Nucleus accumbens (tissue), 56 donors: ENCODE data around the gene POLA2.
"Not testable (repeated sequence)": the region's sequence is repeated elsewhere in the genome, so short reads cannot be mapped to it uniquely, and the experiment has no call there.

Source experiments
- DNase-seq, 56 donors: peaks; one replicate each; lab custom pipeline; 2025; lab: John Stamatoyannopoulos, UW

Gene POLA2

GRCh38 chr11:65325435-65325834 is 63.7 kb downstream of the POLA2 start:
- no peak for DNase-seq

- DNase-seq, result no peak
Observed at GRCh38 chr11:65327021-65327420, 65.3 kb downstream of the POLA2 start.

GRCh38 chr11:65329478-65329877 is 67.7 kb downstream of the POLA2 start:
- no peak for DNase-seq

GRCh38 chr11:65329944-65330403 is 68.2 kb downstream of the POLA2 start:
- DNase-seq, result peak in 51 of 56 donors; percentile 10 to 96 (median 65)

GRCh38 chr11:65330544-65330943 is 68.8 kb downstream of the POLA2 start:
- no peak for DNase-seq

GRCh38 chr11:65332591-65332990 is 70.8 kb downstream of the POLA2 start:
- DNase-seq, result not testable (repeated sequence)

- no peak for DNase-seq
Observed at GRCh38 chr11:65334696-65335295, 73.0 kb downstream of the POLA2 start.

- DNase-seq, result no peak
Observed at GRCh38 chr11:65338676-65339075, 76.9 kb downstream of the POLA2 start.

- peak in 5 of 56 donors; percentile 10 to 52 (median 22) for DNase-seq
Observed at GRCh38 chr11:65340226-65340625, 78.5 kb downstream of the POLA2 start.

- no peak for DNase-seq
Observed at GRCh38 chr11:65341856-65342255, 80.1 kb downstream of the POLA2 start.
